NCI-H460 (cell line): Measurements from ENCODE around the gene RNF141. TPM values are rescaled to one million over a fixed set of nuclear protein-coding genes. Genes with fewer than 3 reads are reported as not detected.

Experiments
- DNase-seq: peaks from one replicate; pipeline ENCODE4 v3.0.0-alpha.2; 2016; ENCODE audit warnings: low read depth; ENCODE audit errors: extremely low read depth
- total RNA-seq: library from RNA; depleted of rRNA; stranded (reverse); fragments of >200 nt; shearing (Covaris generic); gene quantifications from 2 replicates; pipeline ENCODE4 v1.2.3, GENCODE V29; 2014; rRNA removed

The RNF141 gene
- total RNA-seq, 1 experiment from 2014 or later = 15.3 TPM

- no peak for DNase-seq
These were observed 55.3 kb downstream of the RNF141 start for GRCh38 chr11:10485646-10486045.

- DNase-seq = no peak
These were observed 56.4 kb downstream of the RNF141 start for GRCh38 chr11:10484461-10485180.

GRCh38 chr11:10483584-10483983 is 57.4 kb downstream of the RNF141 start:
- no peak for DNase-seq

DNA sequence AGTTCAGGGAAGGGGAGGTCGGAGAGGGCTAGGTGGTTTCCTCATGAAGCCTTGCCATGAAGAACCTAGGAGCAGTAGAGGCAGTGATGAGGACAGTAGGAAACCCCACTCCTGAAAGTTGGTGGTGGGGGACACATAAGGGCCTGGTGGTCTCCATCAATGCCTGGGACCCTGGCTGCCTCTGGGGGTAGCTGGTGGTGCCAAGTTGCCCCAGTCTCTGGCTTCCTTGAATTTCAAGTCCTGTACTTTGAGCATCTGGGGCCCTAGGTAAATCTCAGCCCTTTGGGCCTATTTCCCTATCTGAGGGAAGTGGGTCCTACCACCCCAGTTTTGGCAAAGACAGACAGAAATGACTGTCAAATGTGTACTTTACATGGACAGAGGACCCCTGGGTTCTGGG is 57.8 kb downstream of the RNF141 start:
- DNase-seq = no peak

- no peak for DNase-seq
These were observed 59.2 kb downstream of the RNF141 start for GRCh38 chr11:10481560-10482349.

- no peak for DNase-seq
These were observed 60.2 kb downstream of the RNF141 start for GRCh38 chr11:10480760-10481159.

GRCh38 chr11:10480026-10480425 is 61.0 kb downstream of the RNF141 start:
- no peak for DNase-seq

- no peak for DNase-seq
These were observed 62.1 kb downstream of the RNF141 start for GRCh38 chr11:10478574-10479550.

DNA sequence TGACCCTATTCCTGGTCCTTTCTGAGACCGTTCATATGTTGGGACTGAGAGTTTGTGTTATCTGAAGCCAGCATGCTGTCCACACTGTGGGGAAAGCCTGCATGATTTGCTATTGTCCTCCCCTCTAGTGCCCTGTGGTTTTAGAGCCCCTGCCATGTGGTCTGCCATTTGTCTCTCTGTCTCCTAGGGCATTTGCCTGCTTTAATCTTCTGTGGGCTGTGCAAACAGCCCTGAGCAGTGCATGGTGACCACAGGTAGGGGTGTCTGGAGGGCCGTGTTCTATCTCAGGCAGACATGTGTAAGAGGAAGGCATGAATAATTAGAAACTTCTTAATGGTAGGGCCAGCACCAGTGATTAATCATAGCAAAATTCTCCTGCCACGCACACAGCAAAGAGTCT is 62.9 kb downstream of the RNF141 start:
- no peak for DNase-seq

DNA sequence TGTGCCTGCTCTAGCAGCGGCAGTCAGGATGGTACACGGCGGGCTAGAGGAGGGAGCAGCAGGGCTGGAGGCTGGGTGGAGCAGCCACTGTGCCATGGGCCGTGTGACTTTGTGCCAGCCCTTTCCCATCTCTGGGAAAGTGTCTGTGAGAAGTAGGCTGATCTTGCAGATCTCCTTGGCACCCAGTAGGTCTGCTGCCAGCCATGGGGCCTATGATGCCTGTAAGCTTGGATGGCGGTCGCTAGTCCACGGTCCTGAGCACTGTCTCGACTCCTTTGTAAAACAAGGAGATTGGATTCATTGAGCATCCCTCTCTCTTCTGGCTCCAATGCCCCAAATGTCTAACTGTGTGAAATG is 63.3 kb downstream of the RNF141 start:
- DNase-seq = no peak

DNA sequence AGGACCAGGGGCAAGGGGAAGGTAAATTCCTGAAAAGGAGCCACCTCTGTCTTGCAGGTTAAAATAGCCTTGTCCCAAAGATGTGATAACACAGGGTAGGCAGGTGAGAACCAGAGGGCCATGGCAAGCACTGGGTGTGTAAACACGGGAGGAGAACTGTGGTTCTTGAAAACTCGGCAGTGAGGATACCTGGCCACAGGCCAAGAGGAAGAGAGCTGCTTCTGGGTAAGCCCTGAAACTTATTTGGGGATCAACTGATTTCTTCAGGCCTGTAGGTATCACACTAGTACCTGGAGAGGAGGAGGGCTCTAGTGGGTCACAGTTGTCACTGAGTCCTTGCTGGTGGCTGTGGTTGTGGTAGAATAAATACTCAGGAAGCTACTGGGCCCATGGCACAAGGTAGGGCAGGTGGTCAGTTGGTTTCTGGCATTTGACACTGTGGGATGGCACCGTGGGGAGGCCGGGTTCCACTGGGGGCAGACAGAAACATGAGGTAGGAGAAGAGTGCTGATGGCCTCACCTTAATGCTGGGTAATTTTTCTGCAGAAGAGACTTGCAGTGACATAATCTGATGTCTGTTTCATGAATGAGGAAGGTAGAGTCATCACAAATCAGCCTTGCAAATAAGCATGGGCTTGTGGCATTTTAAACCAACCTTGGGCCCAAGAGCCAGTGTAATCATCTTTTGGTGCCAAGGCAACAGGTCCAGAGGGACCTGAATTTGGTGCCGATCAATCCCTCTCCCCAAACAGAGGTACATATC is 63.9 kb downstream of the RNF141 start:
- no peak for DNase-seq

DNA sequence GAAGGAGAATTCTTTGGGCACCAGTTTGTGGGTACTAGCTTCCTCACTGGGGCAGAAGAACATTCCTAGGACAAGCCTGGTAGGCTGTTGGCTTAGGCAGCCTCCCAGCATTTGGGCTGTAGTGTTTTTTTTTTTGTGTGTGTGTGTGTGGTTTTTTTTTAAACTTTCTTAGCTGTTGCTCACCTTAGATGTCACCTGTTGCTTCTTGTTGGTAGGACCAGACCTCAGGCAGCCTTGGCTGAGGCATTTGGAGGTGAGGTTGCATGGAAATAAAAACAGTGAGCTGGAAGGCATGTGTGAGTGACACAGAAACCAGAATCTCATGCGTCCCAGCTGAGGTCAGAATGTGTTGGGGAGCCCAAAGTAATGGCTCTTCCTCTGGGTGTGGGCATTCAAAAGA is 64.6 kb downstream of the RNF141 start:
- DNase-seq = no peak

GRCh38 chr11:10474551-10474950 is 66.4 kb downstream of the RNF141 start:
- DNase-seq = no peak

DNA sequence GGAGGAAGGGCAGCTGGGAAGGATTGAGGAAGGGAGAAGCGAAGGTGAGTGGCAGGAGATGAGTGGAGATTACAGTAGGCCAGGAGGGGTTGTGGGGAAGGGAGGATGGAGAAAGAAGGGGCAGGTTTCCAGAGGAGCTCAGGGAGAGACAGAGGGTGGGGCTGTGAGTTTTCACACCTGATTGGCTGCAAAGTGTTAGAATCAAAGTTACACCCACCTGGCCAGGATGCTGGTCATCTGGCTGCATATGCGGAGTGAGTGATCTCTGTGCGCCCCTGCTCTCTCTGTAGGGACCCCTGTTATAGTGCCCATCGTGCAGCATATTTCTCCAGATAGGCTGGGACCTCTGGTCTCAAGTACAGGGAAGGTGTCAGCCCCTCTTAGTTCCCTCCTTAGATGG is 67.6 kb downstream of the RNF141 start:
- no peak for DNase-seq

DNA sequence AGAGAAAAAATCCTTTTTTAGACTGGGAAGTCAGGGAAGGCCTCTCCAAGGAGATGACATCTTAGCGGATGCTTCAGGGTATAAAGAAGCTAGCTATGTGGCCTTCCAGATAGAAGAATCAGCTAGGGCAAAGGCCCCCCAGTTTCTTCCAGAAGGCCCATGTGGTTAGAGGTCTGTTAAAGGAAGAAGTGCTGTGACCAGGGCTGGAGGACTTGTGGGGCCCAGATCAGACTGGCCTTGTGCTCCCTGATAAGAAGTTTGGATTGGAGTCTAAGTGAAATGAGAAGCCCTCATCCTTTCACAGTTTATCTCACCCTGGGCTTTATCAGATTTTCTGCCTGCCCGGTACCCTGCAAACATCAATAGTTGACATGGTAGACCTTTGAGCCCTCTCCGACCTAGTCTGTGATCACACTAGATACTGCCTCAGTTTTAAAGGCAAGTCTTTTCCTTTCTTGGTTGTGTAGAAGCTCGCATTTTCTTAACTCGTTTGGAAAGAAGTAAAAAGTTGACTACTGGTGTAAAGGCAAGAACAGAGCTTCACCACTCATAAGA is 78.2 kb downstream of the RNF141 start:
- DNase-seq = no peak

Other genes starting within 250 kb of the RNF141 start
- 25.7 and 27.2 TPM in 2 replicates for gene SBF2, start 247.0 kb downstream of the RNF141 start, total RNA-seq
- gene ADM, start 236.1 kb downstream of the RNF141 start, total RNA-seq = 7.0 and 8.5 TPM in 2 replicates
- 1.3 and 2.0 TPM in 2 replicates for gene AMPD3, start 85.9 kb downstream of the RNF141 start, total RNA-seq
- gene LYVE1, start 27.5 kb upstream of the RNF141 start, total RNA-seq = not detected in 2 replicates
- gene IRAG1, start 152.6 kb upstream of the RNF141 start, total RNA-seq = not detected in 2 replicates
- gene CTR9, start 210.1 kb upstream of the RNF141 start, total RNA-seq = 12.2 TPM in 2 replicates